Neural crest cell (in vitro differentiated cells): ENCODE results near the gene KRT10. TPM values are rescaled to one million over a fixed set of nuclear protein-coding genes. Genes with fewer than 3 reads are reported as not detected.
A peak's percentile ranks its signal among the peaks of the same experiment; 100 is the strongest.

Experiments
- DNase-seq: peaks from one replicate; pipeline ENCODE4 v3.0.0; 2021; ENCODE audit warnings: low read depth, mixed read lengths, low spot score
- H3K27ac Mint-ChIP-seq: one replicate; pipeline ENCODE4 v1.8.0; 2021; ENCODE audit warnings: mild to moderate bottlenecking, mixed read lengths; ENCODE audit not compliant: unreplicated experiment
- H3K27me3 Mint-ChIP-seq: 2 replicates; pipeline ENCODE4 v1.8.0; 2021; ENCODE audit warnings: low read depth, mild to moderate bottlenecking, mixed read lengths
- H3K36me3 Mint-ChIP-seq: 2 replicates; pipeline ENCODE4 v1.8.0; 2021; ENCODE audit warnings: low read depth, mild to moderate bottlenecking, mixed read lengths
- H3K4me1 Mint-ChIP-seq: 2 replicates; pipeline ENCODE4 v1.8.0; 2021; ENCODE audit warnings: mixed read lengths
- H3K4me3 Mint-ChIP-seq: one replicate; pipeline ENCODE4 v1.8.0; 2021; ENCODE audit warnings: mild to moderate bottlenecking, mixed read lengths
- H3K9me3 Mint-ChIP-seq: 2 replicates; pipeline ENCODE4 v1.8.0; 2021; ENCODE audit warnings: mixed read lengths
- total RNA-seq: library from RNA; stranded (reverse); gene quantifications from 2 replicates; pipeline ENCODE4 v1.2.1, GENCODE V29; 2021
- TF ChIP-seq, protein P1 (sequence below): fragments of 200-600 bp; sonication (generic); conservative IDR thresholded peaks from 2 replicates; pipeline ENCODE4 v1.5.0; 2021; ENCODE audit warnings: antibody characterized with exemption, mild to moderate bottlenecking

Gene KRT10
- total RNA-seq, 1 donor from 2014 or later = 39.1 TPM

DNA sequence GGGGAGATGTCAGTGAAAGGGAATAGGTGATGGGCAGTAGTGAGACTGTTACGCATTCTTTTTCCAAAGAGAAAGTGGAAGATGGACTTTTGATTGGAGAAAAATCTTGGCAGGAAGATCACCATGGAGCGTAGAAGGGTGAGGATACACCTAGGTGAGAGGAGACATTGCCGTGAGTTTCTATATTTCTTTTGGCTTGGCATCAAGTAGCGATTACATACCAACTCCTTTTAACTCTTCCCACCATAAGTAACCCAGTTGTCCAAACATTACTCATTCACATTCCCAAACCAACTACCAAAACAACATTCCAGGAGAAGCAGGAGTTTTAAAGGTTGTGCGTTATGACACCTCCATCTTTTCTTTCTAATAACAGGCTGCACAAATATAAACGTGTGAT is 11.9 kb downstream of the KRT10 start:
- TF ChIP-seq, protein P1, sequence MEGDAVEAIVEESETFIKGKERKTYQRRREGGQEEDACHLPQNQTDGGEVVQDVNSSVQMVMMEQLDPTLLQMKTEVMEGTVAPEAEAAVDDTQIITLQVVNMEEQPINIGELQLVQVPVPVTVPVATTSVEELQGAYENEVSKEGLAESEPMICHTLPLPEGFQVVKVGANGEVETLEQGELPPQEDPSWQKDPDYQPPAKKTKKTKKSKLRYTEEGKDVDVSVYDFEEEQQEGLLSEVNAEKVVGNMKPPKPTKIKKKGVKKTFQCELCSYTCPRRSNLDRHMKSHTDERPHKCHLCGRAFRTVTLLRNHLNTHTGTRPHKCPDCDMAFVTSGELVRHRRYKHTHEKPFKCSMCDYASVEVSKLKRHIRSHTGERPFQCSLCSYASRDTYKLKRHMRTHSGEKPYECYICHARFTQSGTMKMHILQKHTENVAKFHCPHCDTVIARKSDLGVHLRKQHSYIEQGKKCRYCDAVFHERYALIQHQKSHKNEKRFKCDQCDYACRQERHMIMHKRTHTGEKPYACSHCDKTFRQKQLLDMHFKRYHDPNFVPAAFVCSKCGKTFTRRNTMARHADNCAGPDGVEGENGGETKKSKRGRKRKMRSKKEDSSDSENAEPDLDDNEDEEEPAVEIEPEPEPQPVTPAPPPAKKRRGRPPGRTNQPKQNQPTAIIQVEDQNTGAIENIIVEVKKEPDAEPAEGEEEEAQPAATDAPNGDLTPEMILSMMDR = no peak
- Mint-ChIP-seq H3K4me1 (no peaks in the 10 kb centered on the region), H3K27ac (no peak overlapping the region), H3K27me3 (peaks cover 94% of the 10 kb centered on the region), H3K4me3 (no peak overlapping the region), H3K36me3 (no peaks in the 10 kb centered on the region), H3K9me3 (peaks cover 2% of the 10 kb centered on the region)
- DNase-seq = no peak

DNA sequence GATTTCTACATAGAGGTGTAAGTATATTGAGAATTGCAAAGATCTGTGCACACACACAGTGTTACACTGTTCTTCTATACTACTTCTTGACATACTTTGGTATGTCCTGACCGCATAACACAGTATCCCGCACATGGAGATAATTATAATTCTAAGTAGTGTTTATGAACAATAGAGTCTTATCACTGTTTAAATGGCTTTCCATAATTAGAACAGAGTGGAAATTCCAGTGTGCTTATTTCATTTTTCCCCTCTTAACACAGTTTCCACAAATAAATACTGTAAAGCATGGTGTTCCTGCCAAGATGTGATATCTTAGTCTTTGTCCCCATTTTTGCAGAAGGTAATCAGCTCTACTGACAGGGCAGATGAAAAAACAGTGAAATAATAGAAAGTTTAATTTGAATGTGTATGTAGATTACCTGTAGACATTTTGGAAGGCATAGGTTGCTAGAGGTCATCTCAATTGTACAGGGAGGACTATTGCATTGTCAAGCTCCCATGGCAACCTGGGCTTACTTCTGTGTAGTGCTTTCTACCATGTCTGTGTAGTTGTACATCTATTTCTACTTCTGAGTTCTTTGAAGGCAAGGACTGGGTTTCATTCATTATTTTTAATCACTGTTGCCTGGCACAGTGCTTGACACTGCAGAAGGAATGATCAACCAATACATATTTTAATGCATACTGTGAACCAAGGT is 12.5 kb downstream of the KRT10 start:
- H3K4me3 Mint-ChIP-seq = no peak overlapping the region
- H3K27ac Mint-ChIP-seq = no peak overlapping the region
- no peaks in the 10 kb centered on the region for H3K36me3 Mint-ChIP-seq
- peaks cover 98% of the 10 kb centered on the region for H3K27me3 Mint-ChIP-seq
- H3K4me1 Mint-ChIP-seq = no peaks in the 10 kb centered on the region
- no peaks in the 10 kb centered on the region for H3K9me3 Mint-ChIP-seq
- DNase-seq = no peak
- TF ChIP-seq, protein P1 = no peak

DNA sequence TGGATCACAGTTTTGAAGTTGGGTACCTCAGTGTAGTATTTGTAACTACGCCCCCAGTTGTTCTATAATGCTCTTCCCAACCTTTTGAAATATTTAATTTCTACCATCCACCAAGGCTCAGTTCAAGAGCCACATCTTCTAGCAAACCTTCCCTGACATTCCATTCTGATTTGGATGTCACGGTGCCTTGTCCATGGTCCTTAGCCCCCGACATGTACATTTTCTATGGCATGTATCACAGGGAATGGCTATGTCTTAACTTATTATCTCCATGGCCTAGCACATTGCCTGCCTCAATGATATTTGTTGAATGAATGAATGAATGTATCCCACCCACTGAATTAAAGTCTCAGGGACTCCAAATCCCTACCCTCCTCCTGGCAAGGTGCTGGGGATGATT is 16.3 kb downstream of the KRT10 start:
- DNase-seq = no peak
- TF ChIP-seq, protein P1 = no peak
- Mint-ChIP-seq H3K36me3 (no peaks in the 10 kb centered on the region), H3K4me1 (no peaks in the 10 kb centered on the region), H3K27ac (no peak overlapping the region), H3K4me3 (no peak overlapping the region), H3K9me3 (no peaks in the 10 kb centered on the region), H3K27me3 (peaks cover 77% of the 10 kb centered on the region)

DNA sequence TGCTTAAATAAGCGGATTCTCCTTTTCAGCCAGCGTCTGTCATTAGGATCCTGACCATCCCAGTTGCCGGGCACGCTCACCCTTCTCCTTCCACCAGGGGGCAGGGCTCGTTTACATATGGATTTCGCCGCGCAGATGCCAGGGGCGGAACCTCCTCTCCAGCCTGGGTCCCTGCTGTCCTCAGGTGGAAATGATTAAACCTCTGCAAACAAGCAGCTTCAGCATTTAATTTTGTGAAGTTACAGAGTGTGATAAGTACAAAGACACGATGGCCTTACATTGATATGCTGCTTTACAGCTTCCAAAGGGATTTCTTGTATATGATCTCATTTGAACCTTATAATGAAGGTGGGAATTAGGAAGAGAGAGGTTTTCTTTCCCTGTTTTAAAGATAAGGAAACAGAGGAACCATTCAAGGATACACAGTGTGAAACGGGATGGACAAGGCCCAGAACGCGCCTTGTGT is 18.8 kb downstream of the KRT10 start:
- Mint-ChIP-seq H3K9me3 (no peaks in the 10 kb centered on the region), H3K27me3 (peaks cover 52% of the 10 kb centered on the region), H3K27ac (no peak overlapping the region), H3K4me1 (no peaks in the 10 kb centered on the region), H3K4me3 (no peak overlapping the region), H3K36me3 (no peaks in the 10 kb centered on the region)
- TF ChIP-seq, protein P1 = peak; percentile 96
- DNase-seq = peak; percentile 79

DNA sequence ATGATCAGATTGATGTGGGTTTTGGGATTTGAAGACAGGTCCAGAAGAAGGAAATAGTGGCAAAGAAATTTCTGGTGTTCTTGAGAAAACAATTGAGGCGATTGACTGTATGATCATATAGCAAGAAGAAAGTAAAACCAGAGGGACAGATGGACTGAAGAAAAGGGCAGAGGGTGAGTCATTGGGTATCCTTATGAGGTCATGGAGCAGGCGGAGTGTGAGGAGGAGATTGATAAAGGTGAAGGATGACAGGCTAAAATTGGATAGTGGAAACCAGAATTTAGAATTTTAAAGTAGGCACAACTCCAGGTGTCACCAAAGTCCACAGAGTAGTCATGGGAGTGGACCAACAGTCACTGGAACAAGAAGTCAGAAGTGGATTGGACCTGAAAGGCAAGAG is 21.3 kb downstream of the KRT10 start:
- no peaks in the 10 kb centered on the region for H3K4me1 Mint-ChIP-seq
- H3K27me3 Mint-ChIP-seq = peaks cover 48% of the 10 kb centered on the region
- no peaks in the 10 kb centered on the region for H3K9me3 Mint-ChIP-seq
- TF ChIP-seq, protein P1 = no peak
- no peak overlapping the region for H3K4me3 Mint-ChIP-seq
- no peaks in the 10 kb centered on the region for H3K36me3 Mint-ChIP-seq
- no peak for DNase-seq
- no peak overlapping the region for H3K27ac Mint-ChIP-seq
